NAMALWA (cell line): Measurements from ENCODE around the gene NAIF1.
"Not testable (repeated sequence)": the region's sequence is repeated elsewhere in the genome, so short reads cannot be mapped to it uniquely, and the experiment has no call there.

Source experiments
- DNase-seq: peaks from one replicate; pipeline ENCODE4 v3.0.0-alpha.2; 2015; ENCODE audit warnings: low spot score

The NAIF1 gene, protein sequence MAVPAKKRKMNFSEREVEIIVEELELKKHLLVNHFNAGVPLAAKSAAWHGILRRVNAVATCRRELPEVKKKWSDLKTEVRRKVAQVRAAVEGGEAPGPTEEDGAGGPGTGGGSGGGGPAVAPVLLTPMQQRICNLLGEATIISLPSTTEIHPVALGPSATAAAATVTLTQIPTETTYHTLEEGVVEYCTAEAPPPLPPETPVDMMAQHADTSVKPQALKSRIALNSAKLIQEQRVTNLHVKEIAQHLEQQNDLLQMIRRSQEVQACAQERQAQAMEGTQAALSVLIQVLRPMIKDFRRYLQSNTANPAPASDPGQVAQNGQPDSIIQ

DNA sequence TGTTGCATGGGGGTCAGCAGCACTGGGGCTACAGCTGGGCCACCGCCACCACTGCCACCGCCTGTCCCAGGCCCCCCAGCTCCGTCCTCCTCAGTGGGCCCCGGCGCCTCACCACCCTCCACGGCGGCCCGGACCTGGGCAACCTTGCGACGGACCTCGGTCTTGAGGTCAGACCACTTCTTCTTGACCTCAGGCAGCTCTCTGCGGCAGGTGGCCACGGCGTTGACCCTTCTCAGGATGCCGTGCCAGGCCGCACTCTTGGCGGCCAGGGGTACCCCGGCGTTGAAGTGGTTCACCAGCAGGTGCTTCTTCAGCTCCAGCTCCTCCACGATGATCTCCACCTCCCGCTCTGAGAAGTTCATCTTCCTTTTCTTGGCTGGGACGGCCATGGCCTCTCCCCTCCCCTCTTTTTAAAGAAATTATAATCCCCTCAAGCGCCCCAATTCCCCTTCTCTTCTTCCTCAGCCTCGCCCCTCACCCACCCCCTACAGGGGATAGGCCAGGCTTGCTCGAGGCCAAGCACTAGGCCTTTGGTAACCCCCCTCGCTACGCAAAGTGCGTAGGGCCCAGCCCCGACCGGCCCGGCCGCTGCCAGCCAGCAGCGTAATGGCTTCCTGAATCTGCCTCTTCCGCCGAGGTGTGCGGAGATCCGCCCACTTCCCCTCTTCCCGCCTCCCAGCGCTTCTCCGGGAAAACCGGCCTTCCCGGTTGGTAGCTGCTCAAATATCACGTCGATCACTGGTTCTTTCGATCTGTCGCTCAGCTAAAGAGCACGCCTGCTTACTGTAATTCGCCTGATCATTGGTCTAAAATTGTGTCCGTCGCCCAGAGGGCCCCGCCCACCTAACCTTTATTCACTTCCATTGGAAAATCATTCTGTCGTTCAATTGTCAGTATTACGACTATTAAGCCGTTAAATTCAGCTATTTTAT is at the start of gene NAIF1:
Gene NAIF1 (minus strand): TSS at position 608 of the 932 bp plus-strand sequence. CDS start 219 bp downstream, at position 389.
- DNase-seq: peak; percentile 99

DNA sequence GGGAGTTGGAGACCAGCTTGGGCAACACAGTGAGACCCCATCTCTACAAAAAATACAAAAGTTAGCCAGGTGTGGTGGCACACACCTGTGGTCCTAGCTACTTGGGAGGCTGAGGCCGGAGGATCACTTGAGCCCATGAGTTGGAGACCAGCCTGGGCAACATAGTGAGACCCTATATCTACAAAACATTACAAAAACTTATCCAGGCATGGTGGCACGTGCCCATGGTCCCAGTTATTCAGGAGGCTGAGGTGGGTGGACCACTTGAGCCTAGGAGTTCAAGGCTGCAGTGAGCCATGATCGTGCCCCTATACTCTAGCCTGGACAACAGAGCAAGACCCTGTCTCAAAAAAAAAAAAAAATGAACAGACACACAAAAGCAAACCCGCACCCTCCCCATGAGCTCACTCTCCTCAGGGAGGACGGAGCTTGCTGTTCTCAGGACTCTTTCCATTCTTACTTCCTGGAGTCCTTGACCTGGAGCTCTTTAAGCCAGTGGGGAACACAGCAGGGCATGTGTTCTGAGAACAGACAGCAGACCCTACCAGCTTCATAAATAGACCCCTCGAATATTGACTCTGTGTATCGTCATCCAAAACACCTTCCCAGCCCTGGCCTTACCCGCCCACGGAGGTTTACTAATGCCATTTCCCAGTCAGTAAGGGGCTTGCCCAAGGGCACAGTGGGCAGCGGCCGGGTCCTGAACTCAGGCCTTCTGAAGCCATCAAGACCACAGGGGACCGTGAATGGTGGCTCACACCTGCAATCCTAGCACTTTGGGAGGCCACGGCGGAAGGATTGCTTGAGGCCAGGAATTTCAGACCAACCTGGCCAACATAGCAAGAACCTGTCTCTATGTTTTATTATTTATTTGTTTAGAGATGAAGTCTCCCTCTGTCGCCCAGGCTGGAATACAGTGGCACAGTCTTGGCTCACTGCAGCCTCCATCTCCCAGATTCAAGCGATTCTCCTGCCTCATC is 49.3 kb upstream of the NAIF1 start:
- no peak for DNase-seq

DNA sequence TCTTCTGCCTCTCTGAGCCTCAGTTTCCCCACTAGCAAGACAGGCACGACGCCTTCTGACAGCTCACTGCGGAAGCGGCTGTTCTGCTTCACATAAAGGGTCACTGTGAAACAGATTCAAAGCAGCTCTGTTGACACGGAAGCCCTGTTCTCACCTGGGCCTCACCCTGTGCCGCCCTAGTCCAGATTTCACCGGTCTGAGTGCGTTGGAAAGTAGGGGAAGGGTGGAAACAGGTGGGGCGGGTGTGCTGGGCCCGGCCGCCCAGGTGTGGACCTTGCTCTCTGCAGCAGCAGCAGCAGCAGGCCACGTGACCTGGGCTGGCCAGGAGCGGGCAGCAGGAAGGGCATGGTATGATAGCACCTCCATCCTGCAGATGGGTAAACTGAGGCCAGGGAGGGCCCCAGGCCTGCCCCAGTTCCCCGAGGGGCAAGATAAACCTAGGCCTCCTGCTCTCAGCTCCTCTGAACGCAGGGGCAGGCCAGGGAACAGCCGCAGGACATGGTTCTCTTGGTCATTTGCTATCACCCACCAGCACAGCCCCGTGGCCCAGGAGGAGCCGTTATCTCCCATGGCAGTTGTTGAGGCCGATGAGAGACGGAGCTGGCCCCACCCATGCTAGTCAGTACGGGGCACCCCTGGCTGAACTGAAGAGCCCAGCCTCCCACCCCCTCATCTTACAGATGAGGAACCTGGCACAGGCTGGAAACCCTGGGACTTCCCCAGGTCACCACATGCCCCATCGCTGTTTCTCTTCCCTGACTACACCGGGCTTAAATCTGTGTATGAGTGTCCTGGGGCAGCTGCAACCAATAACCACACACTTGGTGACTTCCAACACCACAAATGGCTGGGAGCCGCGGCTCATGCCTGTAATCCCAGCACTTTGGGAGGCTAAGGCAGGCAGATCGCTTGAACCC is 48.3 kb upstream of the NAIF1 start:
- peak; percentile 45 for DNase-seq

DNA sequence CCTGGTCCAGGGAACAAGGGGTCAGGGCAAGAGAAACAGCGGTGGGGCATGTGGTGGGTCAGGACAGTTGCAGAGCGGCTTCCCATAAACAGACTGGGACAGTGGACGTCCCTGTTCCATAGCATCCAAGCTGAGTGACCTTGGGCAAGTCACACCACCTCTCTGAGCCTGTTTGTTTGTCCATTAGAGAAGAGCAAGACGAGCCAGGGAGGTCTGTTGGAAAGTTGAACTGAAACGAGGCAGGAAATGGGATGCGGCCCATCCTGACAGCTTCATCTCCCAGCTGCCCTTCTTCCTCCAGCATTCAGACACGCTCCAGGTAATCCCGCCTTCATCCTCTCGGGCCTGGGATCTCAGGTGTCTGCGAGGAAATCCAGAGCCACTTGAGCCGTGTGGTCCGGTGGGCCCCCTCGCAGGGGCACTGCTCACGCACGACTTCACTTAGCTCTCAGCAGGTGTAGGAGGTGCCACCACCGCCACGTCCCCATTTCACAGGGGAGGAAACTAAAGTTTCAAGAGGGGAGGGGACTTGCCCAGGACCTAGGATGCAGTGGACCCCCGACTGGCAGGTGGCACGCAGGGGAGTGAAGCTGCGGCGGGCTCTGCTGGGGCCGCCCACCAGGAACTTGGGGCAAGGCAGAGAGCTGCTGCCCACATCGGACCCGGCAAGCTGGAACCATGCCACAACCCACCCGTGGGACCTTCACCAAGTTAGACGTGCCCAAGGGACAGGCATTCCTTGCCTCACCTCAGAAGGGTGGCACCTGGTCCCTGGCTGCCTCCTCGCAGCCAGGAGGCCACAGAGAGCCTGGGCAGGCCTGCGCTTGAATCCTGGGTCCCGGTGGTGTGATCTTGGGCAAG is 47.4 kb upstream of the NAIF1 start:
- DNase-seq: no peak

DNA sequence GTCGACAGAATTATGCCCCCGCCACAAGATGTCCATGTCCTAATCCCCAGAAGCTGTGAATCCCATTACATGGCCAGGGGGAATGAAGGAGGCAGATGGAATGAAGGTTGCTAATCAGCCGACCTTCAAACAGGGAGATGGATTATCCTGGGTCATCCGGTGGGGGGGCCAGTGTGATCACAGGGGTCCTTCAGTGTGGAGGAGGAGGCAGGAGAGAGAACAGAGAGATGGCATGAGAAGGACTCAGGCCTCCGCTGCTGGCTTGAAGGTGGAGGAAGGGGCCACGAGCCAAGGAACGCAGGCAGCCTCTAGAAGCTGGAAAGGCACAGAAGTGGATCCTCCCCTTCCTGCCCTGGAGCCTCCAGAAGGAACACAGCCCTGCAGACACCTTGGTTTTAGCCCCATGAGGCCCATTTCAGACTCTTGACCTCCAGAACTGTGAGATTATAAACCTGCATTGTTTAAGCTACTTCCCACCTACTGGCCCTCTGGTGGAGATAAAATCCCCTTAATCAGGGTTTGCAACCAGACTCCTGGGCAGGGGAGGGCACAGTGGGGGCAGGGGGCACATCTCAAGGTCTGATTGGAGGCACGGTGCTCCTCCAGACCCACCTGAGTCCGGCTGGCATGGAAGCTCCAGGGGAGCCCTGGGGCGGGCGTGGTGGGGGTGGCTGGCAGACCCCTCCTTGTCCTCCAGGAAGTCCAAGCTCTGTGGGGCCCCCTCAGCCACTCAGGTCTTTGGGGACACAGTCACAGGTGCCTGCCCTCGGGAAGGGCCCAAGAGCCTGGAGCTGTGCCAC is 46.6 kb upstream of the NAIF1 start:
- no peak for DNase-seq

DNA sequence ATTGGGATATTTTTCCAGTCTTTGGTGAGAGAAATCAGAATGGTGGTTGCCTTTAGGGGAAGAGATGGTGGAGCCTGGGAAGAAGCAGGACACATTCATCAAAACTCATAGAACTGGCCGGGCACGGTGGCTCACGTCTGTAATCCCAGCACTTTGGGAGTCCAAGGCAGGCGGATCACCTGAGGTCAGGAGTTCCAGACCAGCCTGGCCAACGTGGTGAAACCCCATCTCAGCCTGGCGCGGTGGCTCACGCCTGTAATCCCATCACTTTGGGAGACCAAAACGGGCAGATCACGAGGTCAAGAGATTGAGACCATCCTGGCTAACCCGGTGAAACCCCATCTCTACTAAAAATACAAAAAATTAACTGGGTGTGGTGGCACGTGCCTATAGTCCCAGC is 44.6 kb upstream of the NAIF1 start:
- not testable (repeated sequence) for DNase-seq

DNA sequence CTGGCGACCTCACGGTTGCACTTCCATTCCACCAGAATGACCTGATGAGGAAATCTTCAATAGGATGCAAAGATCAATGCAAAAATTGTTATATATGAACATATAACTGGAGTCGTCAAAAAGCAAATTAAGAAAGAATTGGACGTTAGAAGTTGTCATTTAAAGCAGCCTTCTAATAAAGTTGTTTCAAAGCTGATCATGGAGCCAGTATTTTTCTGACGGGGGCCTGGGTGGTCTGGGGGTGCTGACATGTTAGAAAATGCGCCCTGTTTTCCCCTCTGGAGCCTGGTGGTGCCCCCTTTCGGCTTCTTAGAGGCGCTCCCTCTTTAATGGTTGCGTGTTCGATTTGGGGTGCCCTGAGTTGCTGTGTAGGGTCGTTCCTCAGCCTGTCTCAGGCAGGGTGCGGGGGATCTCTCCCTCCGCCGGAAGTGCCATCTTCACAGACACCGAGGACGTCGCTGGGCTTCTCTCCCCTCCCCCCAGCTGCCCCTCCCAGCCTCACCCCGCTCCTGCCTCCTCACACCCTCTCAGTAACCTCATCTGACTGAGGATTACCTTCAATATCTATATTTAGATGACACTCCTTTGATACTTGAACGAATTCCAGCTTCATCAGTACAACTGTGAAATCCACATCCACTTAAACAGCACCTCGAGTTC is 42.1 kb upstream of the NAIF1 start:
- no peak for DNase-seq

DNA sequence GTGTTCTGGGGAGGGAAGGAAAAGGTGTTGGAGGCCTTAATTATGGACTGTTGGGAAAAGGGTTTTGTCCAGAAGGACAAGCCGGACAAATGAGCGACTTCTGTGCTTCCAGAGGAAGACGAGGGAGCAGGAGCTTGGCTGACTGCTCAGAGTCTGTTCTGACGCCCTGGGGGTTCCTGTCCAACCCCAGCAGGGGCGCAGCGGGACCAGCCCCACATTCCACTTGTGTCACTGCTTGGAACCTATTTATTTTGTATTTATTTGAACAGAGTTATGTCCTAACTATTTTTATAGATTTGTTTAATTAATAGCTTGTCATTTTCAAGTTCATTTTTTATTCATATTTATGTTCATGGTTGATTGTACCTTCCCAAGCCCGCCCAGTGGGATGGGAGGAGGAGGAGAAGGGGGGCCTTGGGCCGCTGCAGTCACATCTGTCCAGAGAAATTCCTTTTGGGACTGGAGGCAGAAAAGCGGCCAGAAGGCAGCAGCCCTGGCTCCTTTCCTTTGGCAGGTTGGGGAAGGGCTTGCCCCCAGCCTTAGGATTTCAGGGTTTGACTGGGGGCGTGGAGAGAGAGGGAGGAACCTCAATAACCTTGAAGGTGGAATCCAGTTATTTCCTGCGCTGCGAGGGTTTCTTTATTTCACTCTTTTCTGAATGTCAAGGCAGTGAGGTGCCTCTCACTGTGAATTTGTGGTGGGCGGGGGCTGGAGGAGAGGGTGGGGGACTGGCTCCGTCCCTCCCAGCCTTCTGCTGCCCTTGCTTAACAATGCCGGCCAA is 41.3 kb upstream of the NAIF1 start:
- DNase-seq: no peak

DNA sequence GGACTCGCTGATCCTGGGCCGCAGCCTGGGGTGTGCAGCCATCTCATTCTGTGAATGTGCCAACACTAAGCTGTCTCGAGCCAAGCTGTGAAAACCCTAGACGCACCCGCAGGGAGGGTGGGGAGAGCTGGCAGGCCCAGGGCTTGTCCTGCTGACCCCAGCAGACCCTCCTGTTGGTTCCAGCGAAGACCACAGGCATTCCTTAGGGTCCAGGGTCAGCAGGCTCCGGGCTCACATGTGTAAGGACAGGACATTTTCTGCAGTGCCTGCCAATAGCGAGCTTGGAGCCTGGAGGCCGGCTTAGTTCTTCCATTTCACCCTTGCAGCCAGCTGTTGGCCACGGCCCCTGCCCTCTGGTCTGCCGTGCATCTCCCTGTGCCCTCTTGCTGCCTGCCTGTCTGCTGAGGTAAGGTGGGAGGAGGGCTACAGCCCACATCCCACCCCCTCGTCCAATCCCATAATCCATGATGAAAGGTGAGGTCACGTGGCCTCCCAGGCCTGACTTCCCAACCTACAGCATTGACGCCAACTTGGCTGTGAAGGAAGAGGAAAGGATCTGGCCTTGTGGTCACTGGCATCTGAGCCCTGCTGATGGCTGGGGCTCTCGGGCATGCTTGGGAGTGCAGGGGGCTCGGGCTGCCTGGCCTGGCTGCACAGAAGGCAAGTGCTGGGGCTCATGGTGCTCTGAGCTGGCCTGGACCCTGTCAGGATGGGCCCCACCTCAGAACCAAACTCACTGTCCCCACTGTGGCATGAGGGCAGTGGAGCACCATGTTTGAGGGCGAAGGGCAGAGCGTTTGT is 40.5 kb upstream of the NAIF1 start:
- DNase-seq: no peak

DNA sequence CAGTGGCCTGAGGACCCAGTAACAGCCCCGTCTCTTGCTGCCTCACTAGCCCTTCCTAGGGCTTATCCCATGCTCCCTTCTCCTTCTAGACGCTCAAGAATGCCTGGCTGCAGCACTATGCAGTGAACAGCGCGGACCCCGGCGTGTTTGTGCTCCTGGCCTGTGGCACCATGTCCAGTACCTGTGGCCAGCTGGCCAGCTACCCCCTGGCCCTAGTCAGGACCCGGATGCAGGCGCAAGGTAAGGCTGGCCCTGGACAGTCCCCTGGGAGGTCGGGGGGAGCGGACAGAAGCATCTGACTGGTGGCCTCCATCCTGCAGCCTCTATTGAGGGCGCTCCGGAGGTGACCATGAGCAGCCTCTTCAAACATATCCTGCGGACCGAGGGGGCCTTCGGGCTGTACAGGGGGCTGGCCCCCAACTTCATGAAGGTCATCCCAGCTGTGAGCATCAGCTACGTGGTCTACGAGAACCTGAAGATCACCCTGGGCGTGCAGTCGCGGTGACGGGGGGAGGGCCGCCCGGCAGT is 39.9 kb upstream of the NAIF1 start:
- no peak for DNase-seq

DNA sequence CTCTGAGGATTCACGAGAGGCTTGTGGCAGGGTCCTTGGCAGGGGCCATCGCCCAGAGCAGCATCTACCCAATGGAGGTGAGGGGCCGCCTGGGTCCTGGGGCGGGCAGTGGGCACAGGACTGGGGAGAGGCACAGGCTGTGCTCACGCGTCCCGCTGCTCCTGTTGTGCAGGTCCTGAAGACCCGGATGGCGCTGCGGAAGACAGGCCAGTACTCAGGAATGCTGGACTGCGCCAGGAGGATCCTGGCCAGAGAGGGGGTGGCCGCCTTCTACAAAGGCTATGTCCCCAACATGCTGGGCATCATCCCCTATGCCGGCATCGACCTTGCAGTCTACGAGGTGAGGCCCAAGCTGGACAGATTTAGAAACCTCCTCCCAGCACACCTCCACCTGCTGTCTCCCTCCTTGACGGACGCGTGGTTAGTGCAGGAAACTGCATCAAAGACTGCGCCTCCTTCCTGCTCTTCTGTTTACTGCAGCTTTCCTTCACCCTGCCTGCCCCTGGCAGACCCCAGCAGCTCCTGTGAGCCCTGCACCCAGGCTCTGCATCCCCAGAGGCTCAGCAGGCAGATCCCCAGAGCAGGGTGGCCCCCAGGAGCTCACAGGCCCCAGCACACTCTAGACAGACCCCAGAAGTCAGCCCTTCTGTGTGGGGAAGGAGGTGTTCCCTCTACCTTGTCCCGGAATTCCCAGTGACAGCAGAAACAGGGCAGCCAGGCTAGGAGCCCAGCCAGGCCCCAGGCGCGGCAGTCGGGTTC is 39.2 kb upstream of the NAIF1 start:
- DNase-seq: no peak

DNA sequence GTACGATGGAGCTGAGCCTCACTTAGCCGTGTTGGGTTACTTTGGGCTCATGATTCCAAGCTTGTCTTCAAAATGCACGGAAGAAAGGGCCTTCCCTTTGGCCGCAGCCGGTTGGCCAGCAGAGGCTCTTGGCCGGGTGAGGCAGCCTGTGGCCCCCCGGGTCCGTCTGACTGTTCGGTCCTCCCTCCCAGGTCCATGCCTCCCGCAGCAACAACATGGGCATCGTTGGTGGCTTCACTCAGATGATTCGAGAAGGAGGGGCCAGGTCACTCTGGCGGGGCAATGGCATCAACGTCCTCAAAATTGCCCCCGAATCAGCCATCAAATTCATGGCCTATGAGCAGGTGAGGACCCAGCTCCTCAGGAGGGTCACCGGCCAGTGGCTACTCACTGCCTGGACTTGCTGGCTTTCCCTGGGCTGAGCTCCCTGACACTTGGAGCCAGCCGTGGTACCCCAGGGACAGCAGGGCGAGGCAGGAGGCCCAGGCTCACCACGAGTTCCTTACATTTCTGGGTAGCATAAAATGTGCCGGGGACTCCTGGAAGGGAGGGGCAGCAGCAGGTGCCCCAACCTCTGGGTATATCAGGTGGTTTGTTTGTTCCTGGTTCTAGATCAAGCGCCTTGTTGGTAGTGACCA is 38.5 kb upstream of the NAIF1 start:
- no peak for DNase-seq

DNA sequence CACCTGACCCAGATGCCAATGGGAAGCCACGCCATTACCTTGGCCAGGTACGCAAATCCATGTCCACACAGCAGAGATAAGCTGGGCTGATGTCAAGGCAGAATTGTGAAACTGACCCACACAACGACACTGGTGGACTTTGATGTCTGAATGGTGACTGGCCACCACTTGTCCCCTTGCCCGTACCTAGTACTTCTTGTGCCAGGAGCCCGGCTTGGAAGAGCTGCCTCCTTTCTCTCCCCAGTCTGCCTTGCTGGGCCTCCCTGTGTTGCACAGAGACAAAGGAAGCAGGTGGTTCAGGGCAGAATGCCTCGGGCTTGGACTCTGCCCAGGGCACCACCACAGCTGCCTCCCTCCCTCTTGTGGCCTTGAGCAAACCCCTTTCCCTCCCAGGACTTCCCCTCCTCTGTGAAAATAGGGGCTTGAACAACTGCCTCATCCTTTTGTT is 37.1 kb upstream of the NAIF1 start:
- no peak for DNase-seq

DNA sequence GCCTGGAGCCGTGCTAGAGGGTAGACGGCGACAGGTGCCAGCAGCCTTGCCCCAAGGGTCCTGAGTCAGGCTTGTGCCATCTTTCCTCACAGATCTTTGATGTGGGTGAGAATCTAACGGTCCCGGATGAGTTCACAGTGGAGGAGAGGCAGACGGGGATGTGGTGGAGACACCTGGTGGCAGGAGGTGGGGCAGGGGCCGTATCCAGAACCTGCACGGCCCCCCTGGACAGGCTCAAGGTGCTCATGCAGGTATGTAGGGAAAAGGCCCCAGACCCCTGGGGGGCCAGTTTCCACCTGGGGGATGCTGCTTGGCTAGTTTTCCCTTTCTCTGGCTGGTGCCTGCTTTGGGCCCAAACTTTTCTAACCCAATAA is 36.5 kb upstream of the NAIF1 start:
- no peak for DNase-seq

DNA sequence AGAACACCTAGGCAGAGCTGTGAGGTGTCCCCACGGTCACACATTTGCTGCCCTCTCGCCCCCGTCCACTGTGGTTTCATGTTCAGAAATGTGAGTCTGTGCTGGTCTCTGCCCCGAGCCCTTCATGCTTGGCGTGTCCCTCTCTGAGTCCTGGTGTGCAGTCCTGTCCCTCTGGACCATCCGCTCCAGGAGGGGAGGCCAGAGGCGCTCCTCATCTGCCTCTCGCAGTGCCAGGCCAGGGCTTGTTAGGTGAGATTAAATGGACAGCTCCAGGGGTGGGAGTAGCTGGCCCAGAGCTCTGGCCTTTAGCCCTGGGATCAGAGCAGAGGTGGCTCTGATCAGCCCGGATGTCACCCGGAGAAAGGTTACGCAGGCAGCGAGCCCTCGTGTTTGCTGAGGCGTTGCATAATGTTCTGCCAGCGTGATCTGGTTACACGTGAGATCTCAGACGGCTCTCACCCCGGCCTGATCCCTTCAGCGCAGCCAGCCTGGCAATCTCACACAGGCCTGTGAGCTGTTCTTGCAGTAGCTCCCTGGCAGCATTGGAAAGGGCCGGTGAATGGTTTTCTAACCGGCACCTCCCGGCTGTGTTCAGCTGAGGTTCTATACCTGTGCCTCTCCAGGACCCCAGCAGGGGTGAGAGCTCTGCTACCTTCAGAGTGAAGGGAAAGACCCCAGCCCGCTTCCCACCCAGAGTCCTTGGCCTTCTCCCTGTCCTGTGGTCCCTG is 35.9 kb upstream of the NAIF1 start:
- DNase-seq: no peak
